Left kidney (tissue), 2 donors: ENCODE data around the gene NOTCH2. TPM values are rescaled to one million over a fixed set of nuclear protein-coding genes. Genes with fewer than 3 reads are reported as not detected.

Experiments used
- DNase-seq: peaks from one replicate; pipeline ENCODE4 v3.0.0-alpha.2; 2013
- polyA plus RNA-seq: library from polyadenylated mRNA; unstranded; fragments of 120-200 nt; gene quantifications from one replicate; pipeline ENCODE4 v1.2.1, GENCODE V29; 2013; ENCODE audit not compliant: insufficient read length

The NOTCH2 gene
- polyA plus RNA-seq, 1 donor = 172 TPM

DNA sequence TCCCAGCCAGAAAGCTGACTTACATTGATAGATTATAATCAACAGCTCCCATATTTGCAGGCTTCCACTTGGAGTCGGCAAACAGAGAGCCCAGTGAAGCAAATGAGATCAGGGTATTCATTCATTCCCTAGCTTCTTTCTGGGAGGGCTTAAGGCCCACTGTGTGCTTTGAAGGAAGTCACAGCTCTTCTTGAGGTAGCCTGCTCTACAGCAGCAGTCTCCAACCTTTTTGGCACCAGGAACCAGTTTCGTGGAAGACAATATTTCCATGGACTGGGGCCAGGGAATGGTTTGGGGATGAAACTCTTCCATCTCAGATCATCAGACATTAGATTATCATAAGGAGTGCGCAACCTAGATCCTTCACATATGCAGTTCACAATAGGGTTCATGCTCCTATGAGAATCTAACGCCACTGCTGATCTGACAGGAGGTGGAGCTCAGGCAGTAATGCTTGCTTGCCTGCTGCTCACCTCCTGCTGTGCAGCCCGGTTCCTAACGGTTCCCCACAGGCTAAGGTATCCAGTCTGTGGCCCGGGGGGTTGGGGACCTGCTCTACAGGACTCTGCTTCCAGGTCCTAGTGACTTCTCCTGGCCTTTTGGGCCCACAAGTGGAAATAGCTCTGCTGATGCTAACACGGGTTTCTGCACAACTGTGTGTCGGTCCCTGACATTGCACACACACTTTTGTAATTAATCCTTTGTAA, 159.4 kb downstream of the NOTCH2 start:
- DNase-seq = no peak

DNA sequence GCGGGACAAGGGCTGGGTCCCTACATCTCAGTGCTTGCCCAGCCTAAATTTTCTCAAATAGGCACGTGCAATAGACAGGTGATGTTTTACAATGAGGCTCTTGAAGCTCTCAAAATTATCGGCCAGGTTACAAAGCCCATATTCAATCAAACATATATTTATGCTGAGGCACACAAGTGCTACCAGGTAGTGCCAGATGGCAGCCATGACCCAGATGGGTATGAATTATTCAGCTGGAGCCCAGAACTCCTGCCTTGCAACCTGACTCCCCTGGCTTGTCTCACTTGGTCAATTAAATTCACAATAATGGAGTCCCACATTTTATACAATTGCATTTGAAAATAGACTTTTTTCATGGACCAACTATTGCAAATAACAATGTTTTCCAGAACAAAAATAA, 160.8 kb downstream of the NOTCH2 start:
- no peak for DNase-seq

DNA sequence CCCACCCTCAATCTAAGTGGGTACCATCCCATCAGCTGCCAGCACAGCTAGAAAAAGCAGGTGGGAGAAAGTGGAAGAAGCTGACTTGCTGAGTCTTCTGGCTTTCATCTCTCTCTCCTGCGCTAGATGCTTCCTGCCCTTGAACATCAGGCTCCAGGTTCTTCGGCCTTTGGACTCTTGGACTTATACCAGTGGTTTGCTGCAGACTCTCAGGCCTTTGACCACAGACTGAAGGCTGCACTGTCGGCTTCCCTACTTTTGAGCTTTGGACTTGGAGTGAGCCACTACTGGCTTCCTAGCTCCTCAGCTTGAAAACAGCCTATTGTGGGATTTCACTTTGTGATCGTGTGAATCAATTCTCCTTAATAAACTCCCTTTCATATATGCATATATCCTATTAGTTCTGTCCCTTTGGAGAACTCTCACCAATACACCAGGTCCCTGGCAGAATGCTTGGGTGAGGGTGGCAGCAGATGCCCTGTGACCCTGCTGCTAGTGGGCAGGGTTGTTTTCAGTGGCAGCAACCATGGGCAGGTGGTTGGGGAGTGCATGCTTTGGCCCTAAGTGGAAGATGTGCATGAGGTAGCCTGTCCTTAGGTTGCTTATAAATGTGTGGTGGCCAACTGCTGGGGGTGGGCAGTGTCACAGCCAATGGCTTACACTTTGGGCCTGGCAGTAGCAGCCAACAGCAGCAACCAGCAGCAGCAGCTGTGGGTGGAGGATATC, 162.4 kb downstream of the NOTCH2 start:
- no peak for DNase-seq

DNA sequence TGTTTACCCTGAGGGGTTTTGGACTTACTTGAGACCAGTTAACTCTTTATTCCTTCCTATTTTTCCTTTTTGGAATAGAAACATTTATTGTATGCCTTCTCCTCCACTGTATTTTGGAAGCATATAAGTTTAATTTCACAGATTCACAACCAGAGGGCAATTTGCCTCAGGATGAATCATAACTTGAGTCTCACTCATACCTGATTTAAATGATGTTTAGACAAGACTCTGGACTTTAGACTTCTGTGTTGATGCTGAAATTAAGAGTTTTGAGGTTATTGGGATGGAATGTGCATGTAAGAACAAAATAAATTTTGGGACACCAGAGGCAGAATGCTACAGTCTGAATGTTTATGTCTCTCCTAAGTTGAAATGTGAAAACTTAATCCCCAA, 166.0 kb downstream of the NOTCH2 start:
- DNase-seq = no peak

DNA sequence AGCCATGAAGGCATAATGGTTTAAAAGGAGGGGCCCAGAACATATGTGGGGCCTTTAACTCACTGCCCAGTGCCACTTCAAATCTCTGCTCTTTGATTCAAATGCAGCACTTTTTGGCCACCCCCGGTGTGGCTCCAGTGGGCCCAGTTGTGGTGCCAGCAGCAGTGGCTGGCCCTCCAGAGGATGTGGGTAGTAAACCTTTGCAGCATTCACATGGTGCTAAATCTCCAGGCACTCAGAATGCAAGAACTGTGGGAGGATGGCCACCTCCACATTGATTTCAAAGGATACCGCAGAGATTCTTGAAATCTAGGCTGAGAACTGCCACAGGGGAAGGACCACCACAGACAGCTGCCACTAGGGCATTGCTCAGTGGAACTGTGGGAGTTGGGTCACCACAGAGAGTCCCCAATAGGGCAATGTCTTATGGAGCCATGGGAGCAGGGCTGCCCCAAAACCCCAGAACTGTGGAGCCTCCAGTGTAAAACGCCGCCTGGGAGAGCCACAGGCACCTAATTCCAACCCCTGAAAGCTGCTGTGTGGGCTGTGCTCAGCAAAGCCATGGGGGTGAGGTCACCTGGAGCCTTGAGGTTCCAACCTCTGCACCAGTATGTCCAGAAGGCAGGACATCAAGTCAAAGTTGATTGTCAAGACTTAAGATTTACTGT, 166.6 kb downstream of the NOTCH2 start:
- DNase-seq = no peak

DNA sequence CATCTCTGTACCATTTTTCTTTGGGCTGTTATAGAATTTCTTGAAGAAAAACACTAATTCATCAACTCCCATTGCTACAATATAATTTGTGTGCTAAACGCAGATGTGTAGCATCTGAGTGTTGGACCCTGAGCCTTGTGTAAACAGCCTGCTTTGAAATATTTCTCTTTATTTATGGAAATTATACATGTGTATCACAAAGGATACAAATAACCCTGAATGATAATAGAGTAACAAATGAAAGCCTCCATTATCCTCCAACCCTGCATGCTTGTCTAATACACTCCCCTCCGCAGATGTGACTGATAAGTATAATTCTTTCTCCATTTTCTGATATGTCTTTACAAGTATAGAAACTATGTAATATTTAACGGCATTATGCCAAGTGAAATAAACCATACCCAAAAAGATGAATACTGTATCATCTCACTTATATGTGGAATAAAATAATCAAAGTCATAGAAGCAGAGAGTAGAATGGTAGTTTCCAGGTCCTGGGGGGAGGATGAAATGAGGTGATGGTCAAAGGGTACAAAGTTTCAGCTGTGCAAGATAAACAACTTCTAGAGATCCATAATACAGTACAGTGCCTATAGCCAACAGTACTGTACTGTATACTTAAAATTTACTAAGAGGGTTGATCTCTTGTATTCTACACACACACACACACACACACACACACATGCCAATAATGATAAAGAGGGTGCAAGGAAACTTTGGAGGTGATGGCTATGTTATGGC, 170.3 kb downstream of the NOTCH2 start:
- no peak for DNase-seq

DNA sequence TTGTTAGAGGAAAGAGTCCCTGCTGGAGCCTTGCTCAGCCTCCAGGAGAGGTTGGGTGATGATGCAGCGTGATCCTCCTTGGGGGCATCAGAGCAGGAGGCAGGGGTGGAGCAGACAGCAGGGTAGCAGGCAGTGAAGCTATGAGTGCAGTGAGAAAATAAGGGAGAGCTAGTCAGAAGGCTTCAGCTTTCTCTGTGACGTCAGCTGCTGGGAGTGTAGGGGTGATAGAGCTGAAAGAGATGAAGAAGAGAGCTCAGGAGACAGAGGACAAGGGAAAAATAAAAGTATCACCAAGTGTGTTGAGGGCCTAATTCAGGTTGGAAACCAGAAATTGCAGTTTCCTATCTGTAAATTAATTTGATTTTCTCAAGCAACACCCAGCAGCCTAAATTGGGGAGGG, 170.9 kb downstream of the NOTCH2 start:
- DNase-seq = no peak

DNA sequence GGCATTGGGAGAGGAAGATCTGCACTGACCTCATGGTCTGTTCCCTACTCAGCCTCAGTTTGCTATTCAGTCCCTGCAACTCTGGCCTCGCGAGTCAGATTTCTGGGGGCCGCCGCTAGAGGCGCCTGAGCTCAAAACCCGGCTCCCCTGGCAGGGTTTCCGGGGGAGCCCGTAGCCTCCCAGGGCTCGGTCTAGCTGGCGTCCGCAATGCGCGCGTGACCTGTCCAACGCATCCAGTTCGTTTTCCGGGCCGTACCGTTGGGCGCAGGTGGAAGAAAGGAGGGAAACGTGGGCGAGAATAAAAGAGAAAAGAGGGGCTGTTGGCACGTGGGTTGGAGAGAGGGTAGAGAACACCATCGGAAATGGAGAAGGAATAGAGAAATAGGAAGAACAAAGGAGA, 173.2 kb downstream of the NOTCH2 start, which contains the start of gene ADAM30:
Gene ADAM30 (minus strand): TSS at position 213 of the 400 bp plus-strand sequence. CDS start 179 bp downstream, at position 34.
- no peak for DNase-seq

DNA sequence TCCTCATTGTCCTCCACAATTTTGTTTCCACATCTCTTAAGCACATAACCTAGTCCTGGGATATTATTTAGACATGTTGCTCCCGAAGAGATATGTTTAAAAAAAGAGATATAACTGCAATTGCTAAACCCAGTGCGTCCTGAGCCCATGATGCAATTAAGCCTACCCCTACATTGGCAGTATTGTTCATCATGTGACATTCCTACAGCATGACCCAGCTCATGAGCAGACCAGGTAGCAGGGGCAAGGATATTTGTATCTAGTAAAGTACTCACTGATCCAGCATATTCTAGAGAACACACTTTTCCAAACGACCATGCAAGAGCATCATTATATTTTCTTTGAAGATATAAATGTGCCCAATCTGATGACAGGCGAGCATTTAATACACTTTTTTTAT, 174.4 kb downstream of the NOTCH2 start:
- DNase-seq = no peak

DNA sequence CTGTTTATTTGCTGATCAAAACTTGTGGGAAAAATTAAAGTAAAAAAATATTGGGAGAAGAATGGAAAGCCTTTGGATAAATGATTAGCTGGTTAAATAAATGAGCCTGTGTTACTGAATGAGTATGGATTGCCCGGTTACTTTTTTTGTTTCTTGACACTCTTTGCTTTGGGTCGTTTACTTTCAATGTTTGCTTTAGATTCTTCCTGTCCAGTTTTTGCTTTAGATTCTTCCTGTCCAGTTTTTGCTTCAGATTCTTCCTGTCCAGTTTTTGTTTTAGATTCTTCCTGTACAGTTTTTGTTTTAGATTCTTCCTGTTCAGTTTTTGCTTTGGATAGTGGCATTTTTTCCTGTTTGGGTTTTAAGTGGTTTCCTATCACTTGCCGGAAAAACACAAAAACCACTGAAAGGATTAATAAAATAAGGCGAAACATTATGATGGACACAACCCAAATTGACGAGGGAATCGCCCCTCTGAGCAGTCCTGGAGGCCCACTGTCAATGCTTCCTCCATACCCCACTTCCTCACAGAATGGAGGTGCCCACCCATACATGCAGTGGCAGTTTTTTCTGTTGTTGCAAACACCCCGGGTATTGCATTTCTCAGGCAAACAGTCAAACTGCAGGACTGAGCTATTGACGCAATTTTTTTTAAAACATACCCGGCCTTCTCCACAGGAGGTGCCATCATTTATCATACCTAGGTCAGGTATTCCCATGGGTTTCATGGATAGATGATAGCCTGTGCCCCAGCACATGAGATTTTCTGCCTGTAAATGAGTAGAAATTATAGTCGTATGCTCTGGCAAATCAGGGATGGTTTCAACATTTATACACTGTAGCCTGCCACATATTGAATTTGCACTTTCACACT, 175.4 kb downstream of the NOTCH2 start:
- no peak for DNase-seq

DNA sequence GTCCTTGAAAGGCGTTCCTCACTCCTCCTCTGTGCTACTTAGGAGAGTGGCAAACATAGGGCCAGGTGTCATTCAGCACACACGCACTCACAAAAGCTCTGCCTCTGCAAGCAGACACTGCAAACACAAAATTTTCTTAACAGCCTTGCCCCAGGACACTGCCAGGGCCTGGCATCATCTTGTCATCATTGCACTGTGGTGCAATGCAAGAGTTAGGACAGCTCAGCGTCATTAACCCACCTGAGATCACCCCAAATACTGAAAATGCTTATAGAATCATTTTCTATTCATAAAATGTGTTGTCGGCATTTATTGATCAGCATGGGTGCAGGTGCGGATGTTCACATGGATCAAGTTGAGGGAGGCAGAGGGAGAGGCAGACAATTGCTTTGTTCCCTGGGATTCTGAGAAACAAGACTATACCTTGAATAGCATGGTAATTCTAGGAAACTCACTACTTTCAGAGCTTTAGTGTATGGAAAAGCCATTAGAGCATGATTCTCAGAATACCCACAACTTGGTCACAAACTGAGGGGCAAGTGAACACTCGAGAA, 176.1 kb downstream of the NOTCH2 start:
- DNase-seq = no peak

DNA sequence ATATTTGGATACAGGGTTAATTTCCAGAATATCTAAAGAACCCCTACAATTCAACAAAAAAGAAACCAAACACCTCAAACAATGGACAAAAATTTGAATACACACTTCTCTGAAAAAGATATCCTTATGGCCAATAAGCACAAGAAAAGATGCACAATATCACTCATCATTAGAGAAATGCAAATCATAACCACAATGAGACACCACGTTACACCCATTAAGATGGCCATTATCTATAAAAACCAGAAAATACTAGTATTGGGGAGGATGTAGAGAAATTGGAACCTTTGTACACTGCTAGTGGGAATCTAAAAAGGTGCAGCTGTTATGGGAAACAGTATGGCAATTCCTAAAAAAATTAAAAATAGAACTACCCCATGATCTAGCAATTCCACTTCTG, 178.1 kb downstream of the NOTCH2 start:
- DNase-seq = no peak

DNA sequence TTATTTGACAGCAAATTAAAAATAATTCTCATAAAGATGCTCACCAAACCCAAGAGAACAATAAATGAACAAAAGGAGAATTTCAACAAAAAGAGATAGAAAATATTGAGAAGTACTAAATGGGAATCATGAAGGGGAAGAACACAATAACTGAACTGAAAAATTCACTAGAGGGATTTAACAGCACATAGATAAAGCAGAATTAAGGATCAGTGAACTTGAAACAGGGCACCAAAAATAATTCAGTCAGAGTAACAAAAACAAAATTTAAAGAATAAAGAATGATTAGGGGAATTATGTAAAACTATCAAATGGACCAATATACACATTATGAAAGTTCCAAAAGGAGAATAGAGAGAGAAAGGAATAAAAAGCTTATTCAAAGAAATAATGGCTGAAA, 181.0 kb downstream of the NOTCH2 start:
- no peak for DNase-seq

DNA sequence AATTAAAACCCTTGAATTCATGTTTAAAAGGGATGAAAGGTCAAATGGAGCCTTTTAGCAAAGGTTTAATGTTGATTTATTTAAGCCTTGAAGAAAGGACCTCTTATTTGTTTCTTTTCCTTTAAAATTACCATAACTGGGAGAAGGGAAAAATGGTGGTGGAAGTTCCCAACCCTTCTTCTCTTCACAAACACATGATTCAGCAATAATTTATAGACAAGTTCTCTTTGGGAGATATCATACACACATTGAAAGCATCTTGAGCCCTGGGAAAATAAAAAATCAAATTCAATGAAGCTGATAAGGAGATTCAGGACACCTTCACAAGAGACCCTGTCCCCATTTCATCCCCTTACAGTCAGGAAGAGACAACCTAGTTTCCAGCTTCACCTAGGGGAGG, 182.0 kb downstream of the NOTCH2 start:
- DNase-seq = no peak

DNA sequence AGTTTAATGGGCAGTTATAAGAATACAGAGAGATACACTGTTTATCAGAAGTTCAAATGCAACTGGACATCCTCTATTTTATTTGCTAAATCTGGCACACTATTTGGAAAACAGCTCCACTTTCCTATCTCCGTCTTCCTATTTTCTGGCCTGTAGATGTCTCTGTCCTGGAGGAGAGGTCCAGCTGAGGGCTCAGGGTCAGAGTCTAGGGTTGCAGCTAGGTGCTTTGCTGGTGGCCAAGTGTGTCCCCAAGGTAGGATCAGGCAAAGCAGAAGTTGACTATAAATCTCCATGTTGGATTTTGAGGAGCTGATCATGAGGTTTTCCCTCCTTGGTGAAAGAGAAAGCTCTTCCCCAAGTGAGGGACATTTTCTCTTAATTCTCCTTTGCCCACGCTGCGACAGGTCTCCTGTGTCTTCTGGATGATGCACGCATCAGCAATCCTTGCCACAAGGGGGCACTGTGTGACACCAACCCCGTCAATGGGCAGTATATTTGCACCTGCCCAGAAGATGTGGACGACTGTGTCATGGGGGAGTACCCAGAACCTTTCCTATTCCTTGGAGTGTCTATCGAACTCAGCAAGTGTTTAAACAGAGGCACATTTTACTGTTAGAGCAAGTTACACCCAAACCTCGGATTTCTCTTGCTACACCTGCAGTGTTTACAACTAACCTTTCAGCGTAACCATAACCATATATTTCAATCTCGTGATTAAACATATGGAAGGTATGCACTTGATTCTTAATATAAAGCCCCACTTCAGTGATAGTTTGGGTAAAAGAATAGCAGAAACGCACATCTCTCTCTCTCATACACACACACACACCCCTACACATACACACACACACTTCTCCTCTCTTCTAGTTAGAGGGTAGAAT, 183.3 kb downstream of the NOTCH2 start:
- DNase-seq = no peak

DNA sequence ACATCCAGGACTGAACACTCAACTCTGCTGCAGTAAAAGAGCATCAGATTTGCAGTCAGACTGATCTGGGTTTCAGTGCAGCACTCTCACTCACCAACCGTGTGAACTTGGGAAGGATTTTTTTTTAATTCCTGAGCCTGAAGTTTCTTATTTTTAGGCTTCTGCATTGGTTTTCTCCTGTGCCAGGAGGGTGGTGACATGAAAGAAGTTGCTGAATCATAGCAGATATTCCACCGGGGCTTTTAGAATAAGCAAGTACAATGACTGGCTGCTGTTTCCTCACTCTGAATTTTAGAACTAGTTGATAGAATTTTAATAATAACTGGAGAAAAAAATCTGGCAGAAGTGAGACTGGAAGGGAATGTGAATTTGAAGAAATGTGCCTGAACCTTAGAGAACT, 184.8 kb downstream of the NOTCH2 start:
- no peak for DNase-seq

DNA sequence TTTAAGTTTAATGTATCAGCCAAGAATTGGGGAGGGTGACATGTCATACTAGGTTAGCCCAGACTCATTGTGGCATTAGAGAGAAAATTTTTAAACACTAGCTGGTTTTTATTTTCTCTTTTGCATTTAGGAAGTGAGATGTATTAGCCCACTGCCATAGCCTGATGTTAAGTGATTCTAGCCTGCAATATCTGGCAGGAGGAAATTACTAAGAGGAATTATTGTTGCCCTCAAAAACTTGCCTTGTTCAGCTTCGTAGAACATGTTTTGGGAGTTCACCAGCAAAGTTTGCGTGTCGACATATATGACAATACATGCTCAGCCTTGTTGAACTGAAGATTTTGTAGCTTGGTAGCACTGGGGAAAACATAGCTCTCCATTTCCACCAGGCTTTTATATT, 185.6 kb downstream of the NOTCH2 start:
- DNase-seq = no peak

DNA sequence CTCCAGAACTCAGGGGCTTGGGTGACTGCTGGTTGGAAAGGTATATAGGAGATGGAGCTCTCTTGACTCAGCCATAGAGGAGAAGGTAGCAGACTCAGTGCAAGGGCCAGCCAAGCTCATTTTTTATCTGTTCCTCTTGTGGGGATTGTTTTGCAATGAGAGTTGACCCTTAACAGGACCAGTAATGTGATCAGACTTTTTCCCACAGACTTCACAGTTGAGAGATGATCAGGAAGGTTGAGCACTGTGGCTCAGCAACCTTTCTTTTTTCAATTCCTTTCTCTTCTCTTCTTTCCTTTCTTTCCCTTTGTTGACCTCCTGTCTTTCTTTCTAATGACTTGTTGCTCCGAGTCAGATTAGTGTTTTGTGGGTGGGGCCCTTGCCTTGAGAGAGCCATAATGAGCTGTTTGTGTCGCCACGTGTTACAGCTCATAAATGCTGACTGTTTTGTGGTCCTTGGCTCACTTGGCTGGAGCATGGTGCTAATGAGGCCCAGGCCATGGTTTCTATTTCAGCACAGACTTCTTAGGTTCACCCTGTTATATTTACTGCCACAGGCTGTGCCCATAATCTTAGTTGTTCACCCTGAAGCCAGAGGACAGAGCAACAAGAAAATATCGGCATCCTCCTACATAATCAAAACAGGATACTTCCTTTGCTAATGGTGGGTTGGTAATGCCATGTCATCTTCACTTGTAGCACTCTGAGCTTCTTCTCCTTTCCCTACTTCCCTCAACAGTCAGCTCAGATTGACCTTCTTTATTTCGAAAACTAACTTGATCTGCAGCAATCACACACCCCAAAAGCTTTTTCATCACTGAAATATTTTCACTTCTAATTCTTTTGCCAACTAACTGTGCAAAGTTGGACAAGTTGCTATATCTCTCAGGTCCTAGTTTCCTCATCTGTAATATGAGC, 187.1 kb downstream of the NOTCH2 start:
- no peak for DNase-seq
